ENCODE measurements around the gene SETD7.

The SETD7 gene

DNA sequence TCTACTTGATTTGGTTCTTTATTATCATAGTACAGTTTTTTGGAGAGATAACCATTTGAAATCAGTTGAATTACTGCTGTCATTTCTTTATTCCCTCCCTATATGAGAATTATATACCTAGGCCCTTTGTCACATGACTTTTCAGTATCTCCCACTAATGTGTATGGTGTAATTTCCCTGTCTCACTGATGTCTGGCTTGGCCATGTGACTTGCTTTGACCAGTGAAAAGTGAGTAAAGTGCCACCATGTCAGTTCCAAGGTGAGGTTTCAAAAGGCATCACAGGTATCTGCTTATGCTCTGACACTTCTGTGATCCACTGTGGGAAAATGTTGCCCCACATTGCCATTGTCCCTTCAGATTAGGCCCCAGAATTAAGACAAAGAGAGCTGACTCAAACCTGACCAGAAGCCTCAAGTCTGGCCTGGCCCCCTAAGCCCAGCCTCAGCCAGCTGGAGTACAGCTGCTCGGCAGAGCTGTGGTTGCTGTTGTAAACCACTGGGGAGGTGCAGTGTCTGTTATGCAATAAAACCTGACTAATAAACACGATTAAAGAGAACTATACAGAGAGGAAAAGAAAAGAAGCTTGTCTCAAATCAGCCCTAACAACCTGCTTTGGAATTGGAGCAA, 27.5 kb downstream of the SETD7 start:
- H3K27me3 ChIP-seq (ENCODE audit: control insufficient read depth in 1 of 2, insufficient read depth in 2 of 2, low read length in 2 of 2) = no peaks in the 10 kb centered on the region
- H3K27ac ChIP-seq (ENCODE audit: low read length) = no peak overlapping the region
- peaks cover 20 to 24% of the 10 kb centered on the region in 2 donors for H3K36me3 ChIP-seq (ENCODE audit: control insufficient read depth in 2 of 2, insufficient read depth in 2 of 2, low read length in 2 of 2)
- no peak overlapping the region for H3K4me3 ChIP-seq (ENCODE audit: low read length in 2 of 2)
- no peaks in the 10 kb centered on the region for H3K4me1 ChIP-seq (ENCODE audit: control insufficient read depth, insufficient read depth, low read length)
- no peak overlapping the region for H3K9ac ChIP-seq (ENCODE audit: low read length in 2 of 2)
- H3K9me3 ChIP-seq (ENCODE audit: control insufficient read depth in 2 of 2, low read length in 2 of 2) = no peaks in the 10 kb centered on the region

DNA sequence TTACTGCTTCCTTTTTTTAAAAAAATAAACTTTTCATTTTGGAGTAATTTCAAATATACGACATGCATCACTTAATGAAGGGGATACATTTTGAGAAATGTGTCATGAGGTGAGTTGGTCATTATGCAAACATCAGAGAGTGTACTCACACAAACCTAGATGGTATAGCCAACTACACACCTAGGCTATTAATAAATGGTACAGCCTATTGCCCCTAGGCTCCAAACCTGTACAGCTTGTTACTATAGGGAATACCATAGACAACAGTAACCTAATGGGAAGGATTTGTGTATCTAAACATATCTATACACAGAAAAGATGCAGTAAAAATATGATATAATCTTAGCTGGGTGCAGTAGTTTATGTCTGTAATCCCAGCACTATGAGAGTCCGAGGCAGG, 29.1 kb downstream of the SETD7 start:
- Histone ChIP-seq H3K27ac (ENCODE audit: low read length) (no peak overlapping the region), H3K36me3 (ENCODE audit: control insufficient read depth in 2 of 2, insufficient read depth in 2 of 2, low read length in 2 of 2) (peaks cover 16 to 23% of the 10 kb centered on the region in 2 donors), H3K4me1 (ENCODE audit: control insufficient read depth, insufficient read depth, low read length) (peaks cover 4% of the 10 kb centered on the region), H3K27me3 (ENCODE audit: control insufficient read depth in 1 of 2, insufficient read depth in 2 of 2, low read length in 2 of 2) (no peaks in the 10 kb centered on the region), H3K9me3 (ENCODE audit: control insufficient read depth in 2 of 2, low read length in 2 of 2) (no peaks in the 10 kb centered on the region), H3K9ac (ENCODE audit: low read length in 2 of 2) (no peak overlapping the region), H3K4me3 (ENCODE audit: low read length in 2 of 2) (no peak overlapping the region)

DNA sequence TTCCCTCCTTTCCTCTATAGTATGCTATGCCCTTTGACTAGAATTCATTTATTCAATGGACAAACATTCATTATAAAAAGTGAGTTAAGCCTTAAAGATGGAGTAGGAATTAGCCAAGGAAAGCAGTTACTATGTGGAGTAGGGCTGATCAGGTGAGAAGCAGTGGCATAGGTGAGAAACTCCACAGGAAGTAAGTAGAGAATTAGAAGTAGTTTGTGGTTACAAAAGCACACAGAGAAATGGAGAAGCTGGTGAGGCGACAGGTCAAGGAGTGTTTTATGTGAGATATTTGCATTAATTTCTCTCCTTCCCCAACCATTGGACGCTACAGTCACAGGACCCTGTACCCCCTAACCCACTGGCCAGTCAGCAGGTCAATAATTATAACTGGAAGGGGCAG, 30.6 kb downstream of the SETD7 start:
- H3K27me3 ChIP-seq (ENCODE audit: control insufficient read depth in 1 of 2, insufficient read depth in 2 of 2, low read length in 2 of 2) = no peaks in the 10 kb centered on the region
- peaks cover 16 to 27% of the 10 kb centered on the region in 2 donors for H3K36me3 ChIP-seq (ENCODE audit: control insufficient read depth in 2 of 2, insufficient read depth in 2 of 2, low read length in 2 of 2)
- no peak overlapping the region for H3K27ac ChIP-seq (ENCODE audit: low read length)
- no peak overlapping the region for H3K9ac ChIP-seq (ENCODE audit: low read length in 2 of 2)
- H3K9me3 ChIP-seq (ENCODE audit: control insufficient read depth in 2 of 2, low read length in 2 of 2) = no peaks in the 10 kb centered on the region
- H3K4me3 ChIP-seq (ENCODE audit: low read length in 2 of 2) = no peak overlapping the region
- peaks cover 4% of the 10 kb centered on the region for H3K4me1 ChIP-seq (ENCODE audit: control insufficient read depth, insufficient read depth, low read length)

DNA sequence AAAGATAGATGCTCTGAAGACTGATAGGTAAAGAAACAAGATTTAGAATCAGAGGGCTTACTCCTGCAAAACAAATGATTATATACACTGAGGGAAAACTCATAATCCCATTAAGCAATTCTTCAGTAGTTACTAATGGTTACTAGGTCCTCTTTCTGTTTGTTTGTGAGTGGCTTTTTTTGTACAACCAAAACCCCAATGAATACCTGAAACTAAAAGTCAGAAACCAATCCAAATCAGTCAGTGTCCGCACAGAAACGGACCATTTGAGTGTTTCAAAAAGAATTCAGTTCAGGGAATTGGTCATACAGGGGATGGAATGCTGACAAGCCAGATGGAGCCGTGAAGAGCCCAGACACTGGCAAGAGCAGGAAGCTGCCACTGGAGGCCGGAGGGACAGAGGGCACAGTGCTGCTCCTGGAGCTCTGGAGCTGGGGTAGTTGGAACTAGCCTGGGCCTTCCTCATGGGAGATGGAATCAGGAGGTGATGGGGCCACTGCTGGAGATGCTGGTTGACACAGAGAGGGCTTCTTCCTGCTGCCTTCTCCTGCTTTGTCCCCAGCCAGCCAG, 31.9 kb downstream of the SETD7 start:
- Histone ChIP-seq H3K27ac (ENCODE audit: low read length) (no peak overlapping the region), H3K4me3 (ENCODE audit: low read length in 2 of 2) (no peak overlapping the region), H3K36me3 (ENCODE audit: control insufficient read depth in 2 of 2, insufficient read depth in 2 of 2, low read length in 2 of 2) (peaks cover 22 to 30% of the 10 kb centered on the region in 2 donors), H3K4me1 (ENCODE audit: control insufficient read depth, insufficient read depth, low read length) (peaks cover 4% of the 10 kb centered on the region), H3K27me3 (ENCODE audit: control insufficient read depth in 1 of 2, insufficient read depth in 2 of 2, low read length in 2 of 2) (no peaks in the 10 kb centered on the region), H3K9me3 (ENCODE audit: control insufficient read depth in 2 of 2, low read length in 2 of 2) (no peaks in the 10 kb centered on the region), H3K9ac (ENCODE audit: low read length in 2 of 2) (no peak overlapping the region)

DNA sequence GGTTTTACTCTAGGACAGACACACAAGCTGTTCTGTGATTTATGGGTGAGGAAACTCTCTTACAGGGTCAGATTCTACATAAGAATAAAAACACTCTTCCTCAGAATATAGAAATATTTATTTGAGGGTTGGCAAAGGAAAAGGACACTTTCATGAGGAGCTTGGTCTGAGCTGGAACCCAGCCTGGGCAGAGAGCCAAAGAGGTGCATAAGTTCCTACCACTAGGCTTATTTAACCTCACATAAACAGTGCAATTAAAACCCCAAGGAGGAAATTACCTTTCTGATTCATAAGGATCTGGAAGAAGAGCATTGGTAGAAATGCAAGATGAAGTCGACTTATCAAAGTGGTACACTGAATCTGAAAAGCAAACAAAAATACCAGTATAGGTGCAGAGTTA, 32.9 kb downstream of the SETD7 start:
- peaks cover 22 to 29% of the 10 kb centered on the region in 2 donors for H3K36me3 ChIP-seq (ENCODE audit: control insufficient read depth in 2 of 2, insufficient read depth in 2 of 2, low read length in 2 of 2)
- H3K27ac ChIP-seq (ENCODE audit: low read length) = no peak overlapping the region
- no peak overlapping the region for H3K4me3 ChIP-seq (ENCODE audit: low read length in 2 of 2)
- peaks cover 4% of the 10 kb centered on the region for H3K4me1 ChIP-seq (ENCODE audit: control insufficient read depth, insufficient read depth, low read length)
- no peak overlapping the region for H3K9ac ChIP-seq (ENCODE audit: low read length in 2 of 2)
- no peaks in the 10 kb centered on the region for H3K27me3 ChIP-seq (ENCODE audit: control insufficient read depth in 1 of 2, insufficient read depth in 2 of 2, low read length in 2 of 2)
- no peaks in the 10 kb centered on the region for H3K9me3 ChIP-seq (ENCODE audit: control insufficient read depth in 2 of 2, low read length in 2 of 2)

DNA sequence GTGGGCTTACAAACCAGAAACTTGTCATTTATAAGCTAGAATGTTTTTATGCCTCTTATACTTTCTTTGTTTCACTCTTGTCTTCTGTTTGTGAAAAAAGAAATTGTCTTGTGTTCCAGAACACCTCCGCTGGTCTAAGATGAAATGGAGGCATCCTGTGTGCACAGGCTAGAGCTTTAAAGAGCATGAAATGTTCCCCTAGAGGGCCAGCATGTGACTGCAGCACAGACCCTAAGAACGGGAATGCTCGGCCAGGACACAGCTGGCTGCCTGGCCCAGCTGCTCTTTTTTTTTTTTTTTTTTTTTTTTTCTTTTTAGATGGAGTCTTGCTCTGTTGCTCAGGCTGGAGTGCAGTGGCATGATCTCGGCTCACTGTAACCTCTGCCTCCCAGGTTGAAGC, 33.6 kb downstream of the SETD7 start:
- H3K27me3 ChIP-seq (ENCODE audit: control insufficient read depth in 1 of 2, insufficient read depth in 2 of 2, low read length in 2 of 2) = no peaks in the 10 kb centered on the region
- H3K9me3 ChIP-seq (ENCODE audit: control insufficient read depth in 2 of 2, low read length in 2 of 2) = no peaks in the 10 kb centered on the region
- peaks cover 26 to 32% of the 10 kb centered on the region in 2 donors for H3K36me3 ChIP-seq (ENCODE audit: control insufficient read depth in 2 of 2, insufficient read depth in 2 of 2, low read length in 2 of 2)
- H3K4me3 ChIP-seq (ENCODE audit: low read length in 2 of 2) = no peak overlapping the region
- H3K9ac ChIP-seq (ENCODE audit: low read length in 2 of 2) = no peak overlapping the region
- no peak overlapping the region for H3K27ac ChIP-seq (ENCODE audit: low read length)
- H3K4me1 ChIP-seq (ENCODE audit: control insufficient read depth, insufficient read depth, low read length) = peaks cover 4% of the 10 kb centered on the region

DNA sequence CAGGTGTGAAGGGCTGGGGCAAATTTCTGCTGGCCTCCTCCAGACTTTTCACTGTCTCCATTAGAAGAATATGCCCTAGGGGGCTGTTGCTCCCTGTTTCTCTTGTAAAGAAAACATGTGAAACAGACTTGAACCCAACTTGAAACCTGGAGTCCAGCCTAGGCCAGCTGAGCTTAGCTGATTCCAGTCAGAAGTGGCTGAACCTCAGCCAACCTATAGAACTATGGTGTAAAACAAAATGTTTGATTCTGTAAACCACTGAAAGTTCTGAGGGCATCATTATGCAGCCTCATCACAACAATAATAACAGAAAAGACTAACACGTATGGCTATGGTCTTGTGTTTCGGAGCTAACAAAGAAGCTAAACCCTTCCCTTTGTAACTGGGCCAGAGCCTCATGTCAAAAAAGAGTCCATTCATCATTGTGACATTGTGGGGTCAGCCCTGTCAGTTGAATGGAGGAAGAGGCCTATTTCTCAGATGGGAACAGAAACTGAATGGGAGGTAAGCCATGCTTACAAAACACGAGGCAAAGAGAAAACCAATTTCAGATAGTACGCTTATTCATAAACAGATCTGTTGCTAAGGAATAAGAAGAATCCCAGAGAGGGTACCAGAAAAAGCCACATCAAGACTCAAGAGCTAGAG, 34.1 kb downstream of the SETD7 start:
- peaks cover 4% of the 10 kb centered on the region for H3K4me1 ChIP-seq (ENCODE audit: control insufficient read depth, insufficient read depth, low read length)
- H3K9ac ChIP-seq (ENCODE audit: low read length in 2 of 2) = no peak overlapping the region
- no peak overlapping the region for H3K27ac ChIP-seq (ENCODE audit: low read length)
- H3K36me3 ChIP-seq (ENCODE audit: control insufficient read depth in 2 of 2, insufficient read depth in 2 of 2, low read length in 2 of 2) = peaks cover 29 to 36% of the 10 kb centered on the region in 2 donors
- no peaks in the 10 kb centered on the region for H3K9me3 ChIP-seq (ENCODE audit: control insufficient read depth in 2 of 2, low read length in 2 of 2)
- no peak overlapping the region for H3K4me3 ChIP-seq (ENCODE audit: low read length in 2 of 2)
- no peaks in the 10 kb centered on the region for H3K27me3 ChIP-seq (ENCODE audit: control insufficient read depth in 1 of 2, insufficient read depth in 2 of 2, low read length in 2 of 2)

DNA sequence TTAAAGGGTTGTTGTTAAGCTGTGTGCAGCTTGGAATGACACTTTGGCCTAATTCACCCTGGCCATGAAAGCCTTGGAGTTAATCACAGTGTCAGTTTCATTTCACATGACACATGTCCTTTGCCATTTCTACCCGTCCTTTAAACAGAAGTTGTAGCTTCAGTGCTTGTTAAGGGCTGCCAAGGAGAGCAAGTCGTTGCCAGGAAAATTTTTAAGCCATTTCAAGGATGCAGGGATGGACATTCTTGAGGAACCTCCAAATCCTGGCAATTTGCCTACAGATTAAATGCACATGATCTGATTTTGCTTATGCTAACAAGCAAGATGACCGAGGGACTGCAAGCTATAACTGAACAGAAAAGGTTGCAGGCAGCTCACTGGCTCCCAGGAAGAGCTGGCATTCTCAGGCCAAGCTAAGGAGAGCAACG, 40.5 kb downstream of the SETD7 start:
- Histone ChIP-seq H3K27me3 (ENCODE audit: control insufficient read depth in 1 of 2, insufficient read depth in 2 of 2, low read length in 2 of 2) (no peaks in the 10 kb centered on the region), H3K4me3 (ENCODE audit: low read length in 2 of 2) (no peak overlapping the region), H3K4me1 (ENCODE audit: control insufficient read depth, insufficient read depth, low read length) (peaks cover 8% of the 10 kb centered on the region), H3K27ac (ENCODE audit: low read length) (no peak overlapping the region), H3K9ac (ENCODE audit: low read length in 2 of 2) (no peak overlapping the region), H3K36me3 (ENCODE audit: control insufficient read depth in 2 of 2, insufficient read depth in 2 of 2, low read length in 2 of 2) (peaks cover 44 to 51% of the 10 kb centered on the region in 2 donors), H3K9me3 (ENCODE audit: control insufficient read depth in 2 of 2, low read length in 2 of 2) (no peaks in the 10 kb centered on the region)

DNA sequence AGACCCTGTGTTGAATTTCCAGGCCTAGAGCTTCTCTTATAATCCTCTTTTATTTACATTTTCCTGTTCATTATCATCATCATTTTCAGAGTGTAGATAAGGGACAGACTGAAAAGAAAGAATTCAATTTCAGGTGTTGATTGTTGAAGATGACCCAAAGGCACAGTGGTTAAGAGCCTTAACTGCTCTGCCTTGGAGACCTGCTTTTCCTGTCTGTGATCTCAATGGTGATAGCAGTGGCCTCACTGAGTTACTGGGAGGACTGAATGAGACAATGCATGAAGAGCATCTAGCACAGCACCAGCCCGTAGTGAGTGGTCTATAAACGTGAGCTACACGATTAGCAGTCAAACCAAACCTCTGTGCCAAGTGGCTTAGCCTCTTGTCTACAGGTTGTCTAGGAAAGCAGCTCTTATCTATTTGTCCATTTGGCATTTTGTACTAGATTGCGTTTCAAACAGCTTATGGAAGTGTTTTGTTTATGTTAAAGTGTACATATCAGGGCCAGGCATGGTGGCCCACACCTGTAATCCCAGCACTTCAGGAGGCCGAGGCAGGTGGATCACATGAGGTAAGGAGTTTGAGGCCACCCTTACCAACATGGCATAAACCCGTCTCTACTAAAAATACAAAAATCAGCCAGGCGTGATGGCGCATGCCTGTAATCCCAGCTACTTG, 41.5 kb downstream of the SETD7 start:
- Histone ChIP-seq H3K9me3 (ENCODE audit: control insufficient read depth in 2 of 2, low read length in 2 of 2) (no peaks in the 10 kb centered on the region), H3K9ac (ENCODE audit: low read length in 2 of 2) (no peak overlapping the region), H3K27ac (ENCODE audit: low read length) (no peak overlapping the region), H3K4me3 (ENCODE audit: low read length in 2 of 2) (no peak overlapping the region), H3K4me1 (ENCODE audit: control insufficient read depth, insufficient read depth, low read length) (peaks cover 8% of the 10 kb centered on the region), H3K36me3 (ENCODE audit: control insufficient read depth in 2 of 2, insufficient read depth in 2 of 2, low read length in 2 of 2) (peaks cover 51 to 54% of the 10 kb centered on the region in 2 donors), H3K27me3 (ENCODE audit: control insufficient read depth in 1 of 2, insufficient read depth in 2 of 2, low read length in 2 of 2) (no peaks in the 10 kb centered on the region)

DNA sequence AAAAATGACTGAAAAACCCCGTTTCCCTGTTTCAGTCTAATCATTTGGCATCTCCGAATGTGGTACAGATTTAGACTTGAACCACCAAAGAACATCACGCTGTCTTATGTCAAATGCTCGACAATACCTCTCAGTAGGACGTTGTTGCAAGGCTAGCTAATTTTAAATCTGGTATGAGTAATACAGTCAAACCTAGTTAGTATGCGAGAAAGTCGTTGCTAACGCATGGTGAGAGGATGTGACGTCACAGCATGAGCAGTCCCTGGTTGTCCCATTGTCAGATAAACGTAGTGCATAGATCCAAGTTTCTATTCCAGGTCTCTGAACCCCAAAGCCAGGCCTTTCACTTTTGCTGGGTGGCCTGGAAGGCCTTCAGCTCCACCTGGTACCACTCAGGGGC, 44.7 kb downstream of the SETD7 start:
- no peak overlapping the region for H3K4me3 ChIP-seq (ENCODE audit: low read length in 2 of 2)
- H3K4me1 ChIP-seq (ENCODE audit: control insufficient read depth, insufficient read depth, low read length) = peaks cover 8% of the 10 kb centered on the region
- no peaks in the 10 kb centered on the region for H3K27me3 ChIP-seq (ENCODE audit: control insufficient read depth in 1 of 2, insufficient read depth in 2 of 2, low read length in 2 of 2)
- no peaks in the 10 kb centered on the region for H3K9me3 ChIP-seq (ENCODE audit: control insufficient read depth in 2 of 2, low read length in 2 of 2)
- peaks cover 34 to 42% of the 10 kb centered on the region in 2 donors for H3K36me3 ChIP-seq (ENCODE audit: control insufficient read depth in 2 of 2, insufficient read depth in 2 of 2, low read length in 2 of 2)
- no peak overlapping the region for H3K9ac ChIP-seq (ENCODE audit: low read length in 2 of 2)
- no peak overlapping the region for H3K27ac ChIP-seq (ENCODE audit: low read length)
